Measurements from ENCODE around the gene RNF32.

The RNF32 gene

DNA sequence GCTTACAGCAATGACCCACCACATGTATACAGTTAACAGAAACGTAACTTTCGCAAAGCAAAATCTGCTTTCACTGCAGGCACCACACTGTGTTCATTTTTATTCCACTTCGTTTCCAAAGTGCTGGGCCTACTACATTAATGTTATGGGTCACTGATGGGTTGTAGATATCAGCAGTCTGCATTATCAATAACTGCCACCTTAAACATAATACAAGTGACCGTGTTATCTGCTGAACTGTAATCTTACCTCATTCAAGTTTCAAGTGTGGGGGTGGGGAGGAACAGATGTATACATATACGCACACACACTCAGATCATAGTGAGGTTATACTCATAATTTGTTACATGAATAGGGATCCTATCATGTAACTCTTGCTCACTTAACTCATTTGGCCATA, 21.1 kb downstream of the RNF32 start:
- Histone ChIP-seq H3K27me3 (replicated peaks; ENCODE audit: control insufficient read depth, insufficient read depth, low read length) (no peaks in the 10 kb centered on the region), H3K36me3 (ENCODE audit: control insufficient read depth, insufficient read depth, low read length) (no peaks in the 10 kb centered on the region), H3K4me3 (replicated peaks; ENCODE audit: low read depth, low read length) (no peak overlapping the region)
- TF ChIP-seq, protein P1, sequence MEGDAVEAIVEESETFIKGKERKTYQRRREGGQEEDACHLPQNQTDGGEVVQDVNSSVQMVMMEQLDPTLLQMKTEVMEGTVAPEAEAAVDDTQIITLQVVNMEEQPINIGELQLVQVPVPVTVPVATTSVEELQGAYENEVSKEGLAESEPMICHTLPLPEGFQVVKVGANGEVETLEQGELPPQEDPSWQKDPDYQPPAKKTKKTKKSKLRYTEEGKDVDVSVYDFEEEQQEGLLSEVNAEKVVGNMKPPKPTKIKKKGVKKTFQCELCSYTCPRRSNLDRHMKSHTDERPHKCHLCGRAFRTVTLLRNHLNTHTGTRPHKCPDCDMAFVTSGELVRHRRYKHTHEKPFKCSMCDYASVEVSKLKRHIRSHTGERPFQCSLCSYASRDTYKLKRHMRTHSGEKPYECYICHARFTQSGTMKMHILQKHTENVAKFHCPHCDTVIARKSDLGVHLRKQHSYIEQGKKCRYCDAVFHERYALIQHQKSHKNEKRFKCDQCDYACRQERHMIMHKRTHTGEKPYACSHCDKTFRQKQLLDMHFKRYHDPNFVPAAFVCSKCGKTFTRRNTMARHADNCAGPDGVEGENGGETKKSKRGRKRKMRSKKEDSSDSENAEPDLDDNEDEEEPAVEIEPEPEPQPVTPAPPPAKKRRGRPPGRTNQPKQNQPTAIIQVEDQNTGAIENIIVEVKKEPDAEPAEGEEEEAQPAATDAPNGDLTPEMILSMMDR (IDR thresholded peaks at IDR 0.05; ENCODE audit: insufficient read depth, low read length, poor library complexity, severe bottlenecking): no peak
- no peak for DNase-seq (ENCODE audit: extremely low read depth, insufficient read length)

DNA sequence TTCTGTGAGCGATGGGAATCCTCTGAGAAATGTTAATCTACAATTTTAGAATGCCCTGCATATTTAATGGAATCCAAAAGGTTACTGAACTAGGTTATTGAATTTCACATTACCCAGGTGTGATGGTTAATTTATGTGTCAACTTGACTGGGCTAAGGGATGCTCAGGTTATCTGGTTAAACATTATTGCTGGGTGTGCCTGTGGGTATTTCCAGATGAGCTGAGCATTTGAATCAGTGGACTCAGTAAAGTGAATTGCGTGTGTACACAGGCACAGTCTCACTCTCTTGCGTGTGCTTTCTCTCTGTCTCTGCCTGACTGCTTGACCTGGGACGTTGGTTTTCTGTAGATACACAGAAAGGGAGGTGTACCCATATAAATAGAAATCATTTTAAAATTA, 21.7 kb downstream of the RNF32 start:
- Histone ChIP-seq H3K27me3 (replicated peaks; ENCODE audit: control insufficient read depth, insufficient read depth, low read length) (no peaks in the 10 kb centered on the region), H3K4me3 (replicated peaks; ENCODE audit: low read depth, low read length) (no peak overlapping the region), H3K36me3 (ENCODE audit: control insufficient read depth, insufficient read depth, low read length) (no peaks in the 10 kb centered on the region)
- TF ChIP-seq, protein P1 (IDR thresholded peaks at IDR 0.05; ENCODE audit: insufficient read depth, low read length, poor library complexity, severe bottlenecking): no peak
- DNase-seq (ENCODE audit: extremely low read depth, insufficient read length): no peak

DNA sequence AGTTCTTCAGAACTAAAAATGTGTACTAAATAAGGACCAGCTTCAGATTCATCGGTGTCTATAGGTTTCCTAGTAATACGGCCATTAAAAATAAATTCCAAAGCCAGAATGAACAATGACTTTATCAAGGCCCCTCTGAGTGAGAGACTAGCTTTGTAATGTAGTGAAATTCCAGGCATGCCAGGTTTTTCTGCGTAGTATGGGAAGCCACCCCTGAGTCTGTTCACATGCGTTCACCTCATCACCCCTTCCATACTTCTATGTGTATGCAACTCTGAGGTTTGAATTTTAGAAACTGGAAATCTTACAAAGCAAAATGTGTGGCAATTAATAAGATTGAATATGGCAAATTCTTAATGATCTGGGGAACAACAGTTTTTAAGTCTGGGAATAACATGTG, 24.5 kb downstream of the RNF32 start:
- TF ChIP-seq, protein P1 (IDR thresholded peaks at IDR 0.05; ENCODE audit: insufficient read depth, low read length, poor library complexity, severe bottlenecking): no peak
- H3K4me3 ChIP-seq (replicated peaks; ENCODE audit: low read depth, low read length): no peak overlapping the region
- H3K27me3 ChIP-seq (replicated peaks; ENCODE audit: control insufficient read depth, insufficient read depth, low read length): no peaks in the 10 kb centered on the region
- no peak for DNase-seq (ENCODE audit: extremely low read depth, insufficient read length)
- H3K36me3 ChIP-seq (ENCODE audit: control insufficient read depth, insufficient read depth, low read length): no peaks in the 10 kb centered on the region; the same call in 1 of the 2 replicates

DNA sequence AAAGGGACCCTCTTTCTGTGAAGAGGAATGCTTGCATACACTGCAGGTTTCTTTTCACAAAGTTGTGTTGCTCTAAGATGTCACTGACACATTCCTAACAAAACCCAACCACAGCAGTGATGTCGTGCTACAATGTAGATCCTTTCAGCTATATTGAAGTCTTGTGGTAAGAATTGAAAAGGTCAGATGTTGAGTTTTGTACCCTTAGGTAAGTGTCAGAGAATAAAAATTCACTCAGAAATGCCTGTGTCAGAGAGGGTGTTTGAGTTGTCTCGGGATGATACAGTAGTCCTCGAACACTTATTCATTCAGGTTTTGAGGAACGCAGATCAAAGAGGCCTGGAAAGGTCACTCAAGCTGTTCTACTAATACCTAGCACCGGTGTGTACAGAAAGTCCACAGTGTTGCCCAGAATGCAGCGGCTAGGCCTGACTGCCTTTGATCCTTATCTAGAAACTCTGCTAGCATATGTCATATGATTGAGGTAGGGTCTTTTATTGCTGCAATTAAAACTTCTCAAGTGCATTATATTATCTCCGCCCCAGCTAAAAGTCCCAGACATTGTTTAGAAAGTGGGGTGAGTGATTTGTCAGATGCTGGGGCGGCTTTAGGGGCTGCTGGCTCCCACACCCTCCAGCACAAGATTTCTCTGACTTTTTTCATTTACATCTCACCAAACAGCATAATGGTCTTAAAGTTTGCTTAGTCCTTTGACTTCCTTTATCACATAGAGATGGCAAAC, 26.0 kb downstream of the RNF32 start:
- Histone ChIP-seq H3K4me3 (replicated peaks; ENCODE audit: low read depth, low read length) (no peak overlapping the region), H3K27me3 (replicated peaks; ENCODE audit: control insufficient read depth, insufficient read depth, low read length) (no peaks in the 10 kb centered on the region), H3K36me3 (ENCODE audit: control insufficient read depth, insufficient read depth, low read length) (no peaks in the 10 kb centered on the region; the same call in 1 of the 2 replicates)
- no peak for DNase-seq (ENCODE audit: extremely low read depth, insufficient read length)
- TF ChIP-seq, protein P1 (IDR thresholded peaks at IDR 0.05; ENCODE audit: insufficient read depth, low read length, poor library complexity, severe bottlenecking): no peak

DNA sequence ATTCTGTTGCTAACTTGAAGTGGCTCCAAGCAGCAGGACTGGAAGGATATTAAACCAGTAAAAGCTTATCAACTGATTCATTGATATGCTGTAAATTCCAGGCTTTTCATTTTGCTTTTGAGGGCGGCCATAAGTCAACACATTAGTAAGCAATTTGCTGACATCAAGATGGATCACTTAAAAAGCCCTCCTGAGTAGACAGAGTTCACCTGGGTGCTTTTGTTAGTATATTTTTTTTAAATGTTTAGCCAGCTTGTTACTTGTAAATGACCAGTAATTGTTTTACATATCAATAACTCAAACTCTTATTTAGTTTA, 26.5 kb downstream of the RNF32 start:
- H3K36me3 ChIP-seq (ENCODE audit: control insufficient read depth, insufficient read depth, low read length): no peaks in the 10 kb centered on the region; the same call in 1 of the 2 replicates
- DNase-seq (ENCODE audit: extremely low read depth, insufficient read length): no peak
- no peaks in the 10 kb centered on the region for H3K27me3 ChIP-seq (replicated peaks; ENCODE audit: control insufficient read depth, insufficient read depth, low read length)
- H3K4me3 ChIP-seq (replicated peaks; ENCODE audit: low read depth, low read length): no peak overlapping the region
- TF ChIP-seq, protein P1 (IDR thresholded peaks at IDR 0.05; ENCODE audit: insufficient read depth, low read length, poor library complexity, severe bottlenecking): no peak
